CD4-positive, CD25-positive, alpha-beta regulatory T cell (primary cell): ENCODE results near the gene TKFC. TPM values are rescaled to one million over a fixed set of nuclear protein-coding genes. Genes with fewer than 3 reads are reported as not detected.

ENCODE experiments used
- polyA plus RNA-seq, 4 donors: library from polyadenylated mRNA; unstranded; fragments of 300-500 nt; fragmentation: Illumina TruSeq; gene quantifications; one replicate each; pipeline ENCODE4 v1.2.3, GENCODE V29; 2021
- total RNA-seq: library from RNA; stranded (reverse); gene quantifications from one replicate; pipeline ENCODE4 v1.2.3, GENCODE V29; 2022

The TKFC gene
- total and polyA plus RNA-seq, 5 donors from 2014 or later = 29.2 to 33.2 (median 31.3) TPM

Other genes with a start within 250 kb of the TKFC start
- 390 TPM for gene CD5, start 230.7 kb upstream of the TKFC start, total RNA-seq
- gene CD5, start 230.7 kb upstream of the TKFC start, polyA plus RNA-seq = 100 to 1,000 TPM; 150 to 253 (median 213) TPM
- gene VPS37C, start 171.8 kb upstream of the TKFC start, total RNA-seq = 2.8 TPM
- gene VPS37C, start 171.8 kb upstream of the TKFC start, polyA plus RNA-seq = under 1 TPM; 0.30 to 0.68 (median 0.60) TPM
- gene PGA3, start 129.7 kb upstream of the TKFC start, total RNA-seq = not detected
- gene PGA3, start 129.7 kb upstream of the TKFC start, polyA plus RNA-seq = not detected
- gene PGA4, start 110.9 kb upstream of the TKFC start, total RNA-seq = not detected
- not detected for gene PGA4, start 110.9 kb upstream of the TKFC start, polyA plus RNA-seq
- not detected for gene PGA5, start 92.1 kb upstream of the TKFC start, total RNA-seq
- gene PGA5, start 92.1 kb upstream of the TKFC start, polyA plus RNA-seq = not detected
- gene VWCE, start 37.9 kb upstream of the TKFC start, total RNA-seq = 0.94 TPM
- not detected for gene VWCE, start 37.9 kb upstream of the TKFC start, polyA plus RNA-seq
- gene DDB1, start 123 bp upstream of the TKFC start, total RNA-seq = 155 TPM
- gene DDB1, start 123 bp upstream of the TKFC start, polyA plus RNA-seq = 100 to 1,000 TPM; 117 to 158 (median 126) TPM
- gene CYB561A3, start 28.7 kb downstream of the TKFC start, total RNA-seq = 29.5 TPM
- 10 to 100 TPM; 54.7 to 70.2 (median 59.3) TPM for gene CYB561A3, start 28.7 kb downstream of the TKFC start, polyA plus RNA-seq
- 48.6 TPM for gene TMEM138, start 29.1 kb downstream of the TKFC start, total RNA-seq
- gene TMEM138, start 29.1 kb downstream of the TKFC start, polyA plus RNA-seq = 10 to 100 TPM; 59.8 to 73.2 (median 62.0) TPM
- gene TMEM216, start 59.4 kb downstream of the TKFC start, total RNA-seq = 10.3 TPM
- 10 to 100 TPM; 48.2 to 69.3 (median 59.0) TPM for gene TMEM216, start 59.4 kb downstream of the TKFC start, polyA plus RNA-seq
- 111 TPM for gene CPSF7, start 96.7 kb downstream of the TKFC start, total RNA-seq
- 10 to 100 TPM; 23.5 to 32.0 (median 25.4) TPM for gene CPSF7, start 96.7 kb downstream of the TKFC start, polyA plus RNA-seq
- gene SDHAF2, start 96.9 kb downstream of the TKFC start, total RNA-seq = 36.7 TPM
- gene SDHAF2, start 96.9 kb downstream of the TKFC start, polyA plus RNA-seq = 100 to 1,000 TPM in 2 of 4 donors, 10 to 100 TPM in 2; 92.9 to 127 (median 105) TPM
- not detected for gene LRRC10B, start 175.5 kb downstream of the TKFC start, total RNA-seq
- not detected for gene LRRC10B, start 175.5 kb downstream of the TKFC start, polyA plus RNA-seq
- 0.20 TPM for gene SYT7, start 247.8 kb downstream of the TKFC start, total RNA-seq
- gene SYT7, start 247.8 kb downstream of the TKFC start, polyA plus RNA-seq = not detected